Suppressor macrophage treated with lipopolysaccharide for 1 hour (primary cell): Measurements from ENCODE around the gene TRIM54.
"Not testable (repeated sequence)": the region's sequence is repeated elsewhere in the genome, so short reads cannot be mapped to it uniquely, and the experiment has no call there.

Source experiments
- DNase-seq, 3 donors: peaks; one replicate each; pipeline ENCODE4 v3.0.0-alpha.2; 2020 to 2022

The TRIM54 gene

GRCh38 chr2:27288610-27289009 is 6.4 kb downstream of the TRIM54 start:
- no peak for DNase-seq

- no peak for DNase-seq
These were observed 8.3 kb downstream of the TRIM54 start for GRCh38 chr2:27290549-27290948.

GRCh38 chr2:27291865-27292264 is 9.6 kb downstream of the TRIM54 start:
- no peak for DNase-seq

- DNase-seq = no peak
These were observed 12.7 kb downstream of the TRIM54 start for GRCh38 chr2:27294928-27295327.

- peak; percentile 41 to 66 (median 51) for DNase-seq
These were observed 14.3 kb downstream of the TRIM54 start for GRCh38 chr2:27296481-27296880.

- no peak for DNase-seq
These were observed 15.0 kb downstream of the TRIM54 start for GRCh38 chr2:27297195-27297594.

- DNase-seq = no peak
These were observed 16.3 kb downstream of the TRIM54 start for GRCh38 chr2:27298391-27299080.

GRCh38 chr2:27300606-27301005 is 18.4 kb downstream of the TRIM54 start:
- DNase-seq = not testable (repeated sequence)

GRCh38 chr2:27303093-27304025 is 21.1 kb downstream of the TRIM54 start:
- DNase-seq = peak; percentile 86 to 91 (median 91)

- DNase-seq = no peak
These were observed 22.4 kb downstream of the TRIM54 start for GRCh38 chr2:27304488-27305240.

- DNase-seq = no peak
These were observed 23.3 kb downstream of the TRIM54 start for GRCh38 chr2:27305516-27305915.

GRCh38 chr2:27306136-27306535 is 23.9 kb downstream of the TRIM54 start:
- no peak for DNase-seq

- peak in 1 of 3 donors; percentile 48 for DNase-seq
These were observed 24.5 kb downstream of the TRIM54 start for GRCh38 chr2:27306573-27307286.

- DNase-seq = no peak
These were observed 25.0 kb downstream of the TRIM54 start for GRCh38 chr2:27307287-27307544.

- DNase-seq = no peak
These were observed 25.5 kb downstream of the TRIM54 start for GRCh38 chr2:27307545-27308358.

- DNase-seq = no peak
These were observed 26.2 kb downstream of the TRIM54 start, which contains the start of gene UCN for GRCh38 chr2:27308359-27308881. Gene UCN, minus strand, starts transcription at chr2:27308445. Its CDS starts 550 bp downstream, at chr2:27307895.

GRCh38 chr2:27309651-27310050 is 27.4 kb downstream of the TRIM54 start:
- no peak for DNase-seq

GRCh38 chr2:27312152-27312551 is 29.9 kb downstream of the TRIM54 start:
- DNase-seq = no peak

- no peak for DNase-seq
These were observed 31.8 kb downstream of the TRIM54 start for GRCh38 chr2:27313882-27314645.

GRCh38 chr2:27314709-27315108 is 32.5 kb downstream of the TRIM54 start:
- no peak for DNase-seq

- no peak for DNase-seq
These were observed 32.9 kb downstream of the TRIM54 start for GRCh38 chr2:27315122-27315521.
